Measurements from ENCODE around the gene PIK3R6.
A peak's percentile ranks its signal among the peaks of the same experiment; 100 is the strongest.
"Not testable (repeated sequence)": the region's sequence is repeated elsewhere in the genome, so short reads cannot be mapped to it uniquely, and the experiment has no call there.

PIK3R6 gene

GRCh38 chr17:8872036-8872704, 4.7 kb upstream of the PIK3R6 start:
- DNase-seq = no peak

DNA sequence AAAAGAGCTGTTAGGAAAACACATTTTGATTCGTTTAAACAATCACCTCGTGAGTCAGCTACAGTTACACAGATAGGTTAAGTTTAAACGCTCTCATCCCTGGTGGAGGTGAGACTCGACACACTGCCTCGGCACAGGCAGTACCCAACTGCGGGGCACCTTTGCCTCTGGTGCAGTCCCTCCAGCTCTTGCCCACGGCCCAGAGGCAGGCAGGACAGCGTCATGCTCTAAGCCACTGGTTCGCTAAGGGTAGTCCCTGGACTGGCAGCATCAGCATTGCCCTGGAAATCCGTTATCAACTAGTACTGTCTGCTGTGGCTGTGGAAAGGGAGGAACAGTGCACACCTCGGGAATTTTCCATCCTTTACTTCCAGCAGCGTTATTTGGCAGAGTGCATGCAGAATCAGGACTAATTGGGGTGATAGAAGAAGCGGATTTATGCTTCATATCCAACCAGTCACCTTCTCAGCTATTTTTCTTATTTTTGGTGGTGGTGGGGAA, 3.7 kb upstream of the PIK3R6 start:
- no peak for DNase-seq

DNA sequence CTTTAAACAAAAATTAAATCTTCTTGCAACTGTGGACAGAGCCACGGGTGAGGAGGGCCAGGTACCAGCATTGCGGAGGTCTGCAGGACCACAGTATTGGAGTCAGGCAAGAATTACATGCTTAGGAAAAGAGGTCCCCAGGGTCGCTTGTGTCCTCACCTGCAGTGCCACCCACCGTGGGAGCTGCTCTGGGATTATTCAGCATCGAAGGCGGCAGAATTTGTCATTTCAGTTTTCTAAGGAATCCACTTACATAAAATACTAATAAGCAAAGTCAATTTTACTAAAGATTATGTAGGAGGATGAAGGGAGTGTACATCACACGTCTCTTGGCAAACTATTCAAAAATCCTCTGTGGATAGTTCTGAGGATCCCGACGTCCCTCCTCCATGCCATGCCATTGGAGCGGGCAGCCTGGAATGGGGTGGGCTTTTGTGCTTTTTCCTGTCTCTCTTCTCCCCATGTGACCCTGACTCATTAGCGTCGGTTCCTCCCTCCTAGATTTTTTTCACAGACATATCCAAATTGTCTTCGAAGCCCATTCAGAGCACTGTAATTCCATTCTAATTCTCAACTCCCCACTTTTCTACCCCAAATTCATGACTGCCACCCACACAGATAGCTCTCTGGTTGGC, 3.0 kb upstream of the PIK3R6 start:
- no peak for DNase-seq

DNA sequence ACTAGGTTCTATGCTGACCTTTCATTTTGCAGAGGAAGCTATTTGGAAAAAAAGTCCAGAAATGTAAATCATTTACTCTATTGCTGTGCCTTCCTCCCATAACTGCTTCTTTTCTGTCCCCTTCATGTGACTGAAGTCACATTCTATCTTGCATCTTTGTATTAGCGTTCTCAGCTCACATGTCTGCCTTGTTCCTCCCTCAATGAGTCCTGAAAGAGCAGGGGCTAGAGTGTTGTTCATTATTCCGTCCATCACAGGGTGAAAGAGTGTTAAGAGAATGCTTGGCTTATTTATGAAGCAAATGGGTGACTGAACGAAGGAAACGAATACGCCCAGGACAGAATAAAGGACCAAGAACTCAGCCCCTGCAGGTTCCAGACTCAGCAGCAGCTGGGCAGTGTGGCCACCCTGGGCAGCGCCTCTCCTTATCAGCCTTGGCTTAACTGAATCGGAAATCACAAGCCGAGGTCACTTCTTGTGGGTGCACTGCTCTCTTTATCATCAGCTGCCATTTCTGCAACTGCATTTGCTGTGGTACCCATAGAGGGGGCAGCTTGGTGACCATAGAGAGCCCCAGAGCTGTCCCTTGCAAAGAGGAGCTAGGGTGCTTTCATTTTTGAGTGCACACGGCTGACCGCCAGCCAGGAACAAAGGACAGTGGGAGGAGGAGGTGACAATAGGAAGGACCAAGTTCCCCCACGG, 1.8 kb upstream of the PIK3R6 start:
- no peak for DNase-seq

DNA sequence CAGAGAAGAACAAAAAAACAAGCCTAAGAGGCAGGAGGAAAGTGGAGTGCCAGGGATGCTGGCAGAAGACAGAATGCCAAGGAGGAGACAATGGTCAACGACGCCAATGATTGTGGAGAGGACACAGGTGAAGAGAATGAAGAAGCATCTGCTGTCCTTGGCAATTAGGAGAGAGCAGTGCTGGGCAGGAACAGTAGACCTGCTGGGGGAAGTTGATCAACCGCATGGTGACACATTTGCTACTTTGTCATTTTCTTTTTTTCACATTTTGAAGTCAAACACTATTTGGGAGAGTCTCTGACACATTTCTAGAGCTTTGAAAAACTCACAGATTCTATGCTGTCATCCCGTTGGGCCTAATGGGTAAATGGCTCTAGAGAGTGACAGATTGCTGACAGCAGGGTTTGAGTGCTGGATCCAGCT, 1.1 kb upstream of the PIK3R6 start:
- no peak for DNase-seq

DNA sequence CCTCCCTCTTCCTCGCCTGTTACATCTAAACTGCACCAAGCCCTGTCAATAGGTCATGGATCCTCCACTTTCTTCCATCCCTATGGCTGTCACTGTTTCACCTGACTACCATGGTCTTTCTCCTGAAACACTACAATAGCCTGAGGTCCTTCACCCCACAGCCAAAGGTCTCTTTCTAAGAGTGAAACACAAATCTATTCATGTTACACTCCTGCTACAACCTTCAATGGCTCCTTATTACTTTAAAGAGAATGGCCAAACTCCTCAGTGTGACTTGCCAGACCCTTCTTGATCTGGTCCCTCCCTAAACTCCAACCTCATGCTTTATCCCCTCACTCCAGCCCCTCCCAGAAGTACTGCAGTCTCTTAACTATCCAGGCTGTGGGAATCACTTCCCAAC, 618 bp upstream of the PIK3R6 start:
- DNase-seq = no peak

DNA sequence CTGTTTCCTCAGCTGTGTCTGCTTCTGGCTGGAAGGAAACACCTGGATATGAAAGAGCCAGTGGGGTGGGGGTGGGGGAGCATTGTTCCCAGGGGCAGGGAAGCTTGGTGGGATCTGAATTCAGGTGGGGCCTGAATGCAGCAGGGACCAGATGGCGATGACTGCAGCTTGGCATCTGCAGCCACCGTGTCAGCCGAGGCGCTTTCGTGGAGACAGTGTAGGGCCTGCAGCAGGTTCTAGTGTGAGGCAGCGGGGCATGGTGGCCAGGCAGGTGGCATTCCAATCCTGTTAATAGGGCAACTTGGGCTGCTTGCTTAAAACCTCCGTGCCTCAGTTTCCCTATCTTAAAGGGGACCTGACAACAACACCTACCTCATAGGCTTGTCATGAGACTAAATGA, 1.7 kb downstream of the PIK3R6 start:
- no peak for DNase-seq

DNA sequence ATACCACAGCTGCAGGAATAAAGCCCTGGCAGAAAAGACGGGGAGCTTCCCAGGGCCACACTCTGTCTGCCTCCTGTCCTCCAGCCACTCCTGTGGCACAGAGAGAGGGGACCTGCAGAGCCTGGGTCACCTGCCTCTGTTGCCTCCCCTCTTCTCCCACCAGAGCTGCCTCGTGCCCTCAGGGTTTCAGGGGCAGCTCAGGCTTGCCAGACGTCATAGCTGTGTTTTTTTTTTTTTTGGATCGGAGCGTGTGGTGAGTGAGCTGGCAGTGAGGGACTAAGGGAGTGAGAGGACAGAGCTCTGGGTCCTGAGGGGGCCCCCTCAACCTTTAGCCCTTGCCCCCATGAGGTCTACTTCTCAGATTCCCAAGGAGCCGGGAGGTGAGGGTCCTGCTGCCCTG, 2.1 kb downstream of the PIK3R6 start:
- DNase-seq = no peak

- DNase-seq = no peak
These were observed 5.0 kb downstream of the PIK3R6 start for GRCh38 chr17:8862213-8863056.

GRCh38 chr17:8861495-8862181, 5.8 kb downstream of the PIK3R6 start:
- no peak for DNase-seq

DNA sequence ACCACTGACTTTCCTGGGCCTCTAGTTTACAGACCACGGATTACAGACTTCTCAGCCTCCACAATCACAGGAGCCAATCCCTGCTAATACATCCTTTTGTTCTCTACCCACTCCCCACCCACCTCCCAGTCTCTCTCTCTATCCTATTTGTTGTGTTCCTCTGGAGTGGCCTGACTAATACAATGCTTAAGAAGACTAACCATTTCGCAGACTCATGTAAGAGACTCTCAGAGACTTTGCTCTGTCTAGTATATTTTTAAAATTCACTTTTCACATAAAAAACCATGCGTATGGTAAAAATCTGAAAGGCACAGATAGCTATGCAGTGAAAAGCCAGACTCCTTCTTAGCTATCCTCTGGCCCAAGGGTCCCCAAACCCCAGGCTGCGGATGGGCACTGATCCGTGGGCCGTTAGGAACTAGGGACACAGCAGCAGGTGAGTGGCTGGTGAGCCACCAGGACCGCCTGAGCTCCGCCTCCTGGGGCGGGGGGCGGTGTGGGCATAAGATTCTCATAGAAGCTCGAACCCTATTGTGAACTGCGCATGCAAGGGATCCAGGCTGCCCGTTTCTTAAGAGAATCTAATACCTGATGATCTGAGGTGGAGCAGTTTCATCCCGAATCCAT, 7.6 kb downstream of the PIK3R6 start:
- DNase-seq = no peak

- DNase-seq = no peak
These were observed 8.3 kb downstream of the PIK3R6 start for GRCh38 chr17:8859027-8859803.

DNA sequence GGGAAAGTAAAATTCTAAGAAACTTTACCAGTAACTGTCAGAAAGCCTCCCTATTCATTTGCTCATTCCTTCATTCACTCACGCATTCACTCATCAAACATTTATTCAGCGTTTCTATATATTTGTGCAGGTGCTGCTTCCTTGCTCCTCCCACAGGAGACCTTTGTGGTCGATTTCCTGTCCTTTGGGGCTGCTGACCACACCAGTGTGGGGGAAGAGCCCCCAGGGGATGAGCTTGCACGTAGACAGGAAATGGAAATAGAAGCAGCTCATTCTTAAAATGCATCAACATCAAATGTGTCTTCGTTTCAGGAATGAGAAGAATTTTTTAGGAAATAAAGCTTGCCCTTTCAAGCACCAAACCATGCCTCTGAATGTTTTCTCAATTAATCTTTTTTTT, 9.6 kb downstream of the PIK3R6 start:
- DNase-seq = peak in 1 of 2 donors; percentile 25

- no peak for DNase-seq
These were observed 10.5 kb downstream of the PIK3R6 start for GRCh38 chr17:8856869-8857575.

- DNase-seq = not testable (repeated sequence)
These were observed 11.3 kb downstream of the PIK3R6 start for GRCh38 chr17:8856205-8856603.

- DNase-seq = no peak
These were observed 11.8 kb downstream of the PIK3R6 start for GRCh38 chr17:8855477-8856204.

GRCh38 chr17:8851600-8851999, 15.9 kb downstream of the PIK3R6 start:
- DNase-seq = no peak

DNA sequence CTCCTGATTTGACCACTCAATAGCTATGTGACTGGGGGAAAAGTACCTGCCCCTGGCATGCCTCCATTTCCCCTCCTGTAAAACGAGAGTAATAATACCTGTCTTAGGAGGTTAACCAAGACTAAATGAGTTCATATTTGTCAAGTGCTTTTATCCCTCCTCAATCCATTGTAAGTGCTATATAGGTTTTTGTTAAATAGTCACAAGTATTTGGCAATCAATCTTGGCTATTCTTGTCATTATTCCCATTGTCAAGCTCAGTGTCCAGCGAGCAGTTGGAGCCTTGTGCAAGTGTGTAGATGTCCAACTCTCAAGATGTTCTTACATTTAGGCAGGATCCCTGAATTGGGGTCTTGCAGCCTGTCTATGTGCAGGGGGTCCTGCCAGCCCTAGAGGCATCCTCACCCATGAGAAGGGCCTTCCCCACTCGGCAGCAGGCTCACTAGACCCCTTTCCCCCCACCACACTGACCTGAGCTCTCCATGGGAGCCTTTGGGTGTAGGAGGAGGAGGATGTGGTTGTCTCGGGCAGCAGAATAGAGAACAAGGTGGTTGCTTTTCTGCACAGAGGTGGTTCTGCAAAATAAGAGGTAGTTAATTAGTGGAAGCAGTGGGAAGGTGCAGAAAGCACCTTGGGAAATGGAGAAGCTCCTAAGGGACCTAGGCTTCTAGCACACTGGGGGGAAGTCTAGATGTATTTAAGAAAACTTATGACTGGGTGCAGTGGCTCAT, 18.0 kb downstream of the PIK3R6 start:
- DNase-seq = no peak

DNA sequence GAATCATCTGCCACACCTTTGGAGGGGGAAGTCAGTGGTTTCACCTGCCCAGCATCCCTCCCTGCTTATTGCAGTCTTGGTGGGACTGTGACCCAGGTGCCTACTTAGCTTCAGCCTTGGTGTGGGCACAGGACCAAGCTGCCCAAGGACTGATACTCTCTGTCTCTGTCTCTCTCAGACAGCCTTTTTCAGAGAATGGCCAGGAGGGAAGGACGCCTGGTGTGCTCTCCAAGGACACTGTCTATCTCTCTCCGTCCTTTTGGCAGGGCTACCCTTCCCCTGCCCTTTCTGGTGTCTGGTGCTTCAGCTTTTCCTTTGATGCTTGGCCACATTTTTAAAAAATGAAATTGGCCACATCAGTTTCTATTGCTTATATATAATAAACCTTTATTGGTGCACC, 19.6 kb downstream of the PIK3R6 start:
- no peak for DNase-seq

All from CD4-positive, alpha-beta T cell treated with Interleukin-1 beta for 1 hour (primary cell).